ENCODE data around the gene GPR135. TPM values are rescaled to one million over a fixed set of nuclear protein-coding genes. Genes with fewer than 3 reads are reported as not detected.

The GPR135 gene
- polyA plus RNA-seq, 2 of the 4 experiments (the other 2 are of a cell fraction), result 1.5 to 3.6 TPM

DNA sequence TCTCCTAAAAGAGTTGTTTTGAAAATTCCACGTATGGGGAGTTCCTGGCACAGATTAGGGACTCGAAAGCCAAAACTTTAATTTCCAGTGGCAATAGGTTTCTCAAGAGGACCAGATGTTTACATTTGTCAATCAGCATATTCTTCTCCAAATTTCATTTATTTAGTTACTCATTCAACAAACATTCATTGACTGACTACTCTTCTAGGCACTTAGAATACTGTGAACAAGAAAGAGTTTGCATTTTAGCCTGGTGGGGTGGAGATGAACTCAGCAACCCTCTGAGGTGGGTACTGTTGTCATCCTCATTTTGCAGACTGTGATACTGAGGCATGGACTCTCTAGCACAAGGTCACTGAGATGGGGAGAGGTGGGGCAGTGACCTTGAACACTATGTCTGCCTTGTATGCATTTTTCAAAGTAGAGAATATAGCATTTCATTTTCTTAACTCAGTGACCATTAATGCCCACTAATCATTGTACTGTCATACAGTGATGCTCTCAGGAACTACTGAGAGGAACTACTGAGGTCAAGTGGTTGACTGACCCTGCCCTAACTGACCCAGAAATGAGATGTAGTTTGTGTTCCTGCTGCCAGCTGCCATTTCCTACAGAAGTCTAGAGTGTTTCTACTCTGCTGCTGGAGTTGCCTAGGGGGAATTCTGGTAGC is 16.8 kb upstream of the GPR135 start:
- peak overlapping the region; percentile 78 for H3K4me2 ChIP-seq
- H3K4me1 ChIP-seq, result peaks cover 53% of the 10 kb centered on the region
- ChIA-PET POLR2A (interaction anchor here (0.6 to 2.5 kb wide), 3 partner anchors 10 to 1102 kb away, joined by 3 to 6 read pairs (median 4); no protein-coding TSS in a partner anchor), CTCF (interaction anchor here (1.0 to 3.0 kb wide), 3 partner anchors 12 to 95 kb away, joined by 3 to 19 read pairs (median 6); partner anchors contain the start of gene CCDC175)
- peak overlapping the region; percentile 82 for H3K4me3 ChIP-seq
- FAIRE-seq (no peak), ATAC-seq (peak in 1 of 2 experiments; percentile 10; a peak in 2 of 6 replicates), DNase-seq (ENCODE audit: low read depth in 1 of 2, low spot score in 1 of 2) (peak; percentile 18 to 52)
- no peaks in the 10 kb centered on the region for H3K9me3 ChIP-seq
- 3% methylated on average over 2 of the region's 2 CpGs for WGBS (ENCODE audit: missing lambda C conversion rate)
- peak overlapping the region; percentile 98 for H3K27ac ChIP-seq
- TF ChIP-seq NFE2L2 (conservative IDR thresholded peaks at IDR 0.05; ENCODE audit: low read length), result no peak
- no peak for TF ChIP-seq RNF2 (IDR thresholded peaks at IDR 0.05; ENCODE audit: borderline replicate concordance, low read depth)
- TF ChIP-seq NR3C1 (IDR thresholded peaks at IDR 0.05), result no peak
- TF ChIP-seq FOSB (CRISPR knock-in tag; IDR thresholded peaks at IDR 0.05), result no peak
- TF ChIP-seq, protein P1, sequence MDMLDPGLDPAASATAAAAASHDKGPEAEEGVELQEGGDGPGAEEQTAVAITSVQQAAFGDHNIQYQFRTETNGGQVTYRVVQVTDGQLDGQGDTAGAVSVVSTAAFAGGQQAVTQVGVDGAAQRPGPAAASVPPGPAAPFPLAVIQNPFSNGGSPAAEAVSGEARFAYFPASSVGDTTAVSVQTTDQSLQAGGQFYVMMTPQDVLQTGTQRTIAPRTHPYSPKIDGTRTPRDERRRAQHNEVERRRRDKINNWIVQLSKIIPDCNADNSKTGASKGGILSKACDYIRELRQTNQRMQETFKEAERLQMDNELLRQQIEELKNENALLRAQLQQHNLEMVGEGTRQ (IDR thresholded peaks at IDR 0.05), result no peak
- TF ChIP-seq ESRRA (IDR thresholded peaks at IDR 0.05; ENCODE audit: borderline replicate concordance, low read length), result peak; percentile 71
- peak; percentile 45 to 86 for TF ChIP-seq JUN (IDR thresholded peaks at IDR 0.05)
- TF ChIP-seq NPAS2 (CRISPR knock-in tag; IDR thresholded peaks at IDR 0.05; ENCODE audit: borderline replicate concordance), result no peak
- TF ChIP-seq TFCP2L1 (CRISPR knock-in tag; IDR thresholded peaks at IDR 0.05), result 0 out of 2 replicates have a peak, but pooled peaks have one; percentile 10
- TF ChIP-seq HOXA7 (CRISPR knock-in tag; IDR thresholded peaks at IDR 0.05), result no peak
- TF ChIP-seq HOXB13 (CRISPR knock-in tag; IDR thresholded peaks at IDR 0.05; ENCODE audit: low read depth), result no peak
- TF ChIP-seq, protein P2, sequence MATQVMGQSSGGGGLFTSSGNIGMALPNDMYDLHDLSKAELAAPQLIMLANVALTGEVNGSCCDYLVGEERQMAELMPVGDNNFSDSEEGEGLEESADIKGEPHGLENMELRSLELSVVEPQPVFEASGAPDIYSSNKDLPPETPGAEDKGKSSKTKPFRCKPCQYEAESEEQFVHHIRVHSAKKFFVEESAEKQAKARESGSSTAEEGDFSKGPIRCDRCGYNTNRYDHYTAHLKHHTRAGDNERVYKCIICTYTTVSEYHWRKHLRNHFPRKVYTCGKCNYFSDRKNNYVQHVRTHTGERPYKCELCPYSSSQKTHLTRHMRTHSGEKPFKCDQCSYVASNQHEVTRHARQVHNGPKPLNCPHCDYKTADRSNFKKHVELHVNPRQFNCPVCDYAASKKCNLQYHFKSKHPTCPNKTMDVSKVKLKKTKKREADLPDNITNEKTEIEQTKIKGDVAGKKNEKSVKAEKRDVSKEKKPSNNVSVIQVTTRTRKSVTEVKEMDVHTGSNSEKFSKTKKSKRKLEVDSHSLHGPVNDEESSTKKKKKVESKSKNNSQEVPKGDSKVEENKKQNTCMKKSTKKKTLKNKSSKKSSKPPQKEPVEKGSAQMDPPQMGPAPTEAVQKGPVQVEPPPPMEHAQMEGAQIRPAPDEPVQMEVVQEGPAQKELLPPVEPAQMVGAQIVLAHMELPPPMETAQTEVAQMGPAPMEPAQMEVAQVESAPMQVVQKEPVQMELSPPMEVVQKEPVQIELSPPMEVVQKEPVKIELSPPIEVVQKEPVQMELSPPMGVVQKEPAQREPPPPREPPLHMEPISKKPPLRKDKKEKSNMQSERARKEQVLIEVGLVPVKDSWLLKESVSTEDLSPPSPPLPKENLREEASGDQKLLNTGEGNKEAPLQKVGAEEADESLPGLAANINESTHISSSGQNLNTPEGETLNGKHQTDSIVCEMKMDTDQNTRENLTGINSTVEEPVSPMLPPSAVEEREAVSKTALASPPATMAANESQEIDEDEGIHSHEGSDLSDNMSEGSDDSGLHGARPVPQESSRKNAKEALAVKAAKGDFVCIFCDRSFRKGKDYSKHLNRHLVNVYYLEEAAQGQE (IDR thresholded peaks at IDR 0.05), result no peak
- TF ChIP-seq CEBPB (IDR thresholded peaks at IDR 0.05), result peak; percentile 72 to 85
- no peak for TF ChIP-seq RCOR1 (IDR thresholded peaks at IDR 0.05; ENCODE audit: low read depth, low read length)
- TF ChIP-seq RFX5 (IDR thresholded peaks at IDR 0.05), result no peak
- 0 out of 2 replicates have a peak, but pooled peaks have one; percentile 12 for TF ChIP-seq PBX3 (IDR thresholded peaks at IDR 0.05)
- TF ChIP-seq POLR2A (IDR thresholded peaks at IDR 0.05; ENCODE audit: low read length), result no peak
- no peak for TF ChIP-seq CHD4 (IDR thresholded peaks at IDR 0.05; ENCODE audit: borderline replicate concordance)
- peak; percentile 66; the same call in 1 of the 3 replicates for TF ChIP-seq BCL3 (IDR thresholded peaks at IDR 0.05)
- no peak for TF ChIP-seq SREBF2 (IDR thresholded peaks at IDR 0.05)
- no peak for TF ChIP-seq PHF8 (IDR thresholded peaks at IDR 0.05; ENCODE audit: borderline replicate concordance, low read depth)
- no peak for TF ChIP-seq BHLHE40 (IDR thresholded peaks at IDR 0.05; ENCODE audit: low read depth, low read length)
- no peak for TF ChIP-seq MAZ (IDR thresholded peaks at IDR 0.05; ENCODE audit: borderline replicate concordance, low read depth, low read length)
- no peak for TF ChIP-seq ELK1 (IDR thresholded peaks at IDR 0.05; ENCODE audit: low read depth, low read length)
- no peak for TF ChIP-seq CTCF (IDR thresholded peaks at IDR 0.05)
- TF ChIP-seq, protein P3, sequence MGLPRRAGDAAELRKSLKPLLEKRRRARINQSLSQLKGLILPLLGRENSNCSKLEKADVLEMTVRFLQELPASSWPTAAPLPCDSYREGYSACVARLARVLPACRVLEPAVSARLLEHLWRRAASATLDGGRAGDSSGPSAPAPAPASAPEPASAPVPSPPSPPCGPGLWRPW (IDR thresholded peaks at IDR 0.05), result no peak
- no peak for TF ChIP-seq POLR2AphosphoS2 (conservative IDR thresholded peaks at IDR 0.05; ENCODE audit: low read length)
- no peak for TF ChIP-seq ZFP36 (IDR thresholded peaks at IDR 0.05; ENCODE audit: borderline replicate concordance, partially characterized antibody)
- TF ChIP-seq SMC3 (IDR thresholded peaks at IDR 0.05), result no peak
- peak; percentile 46 for TF ChIP-seq MAX (IDR thresholded peaks at IDR 0.05)

Measured in A549 (cell line).